ENCODE measurements around the gene SPRR2D. TPM values are rescaled to one million over a fixed set of nuclear protein-coding genes. Genes with fewer than 3 reads are reported as not detected.
"Not testable (repeated sequence)": the region's sequence is repeated elsewhere in the genome, so short reads cannot be mapped to it uniquely, and the experiment has no call there.

Gene SPRR2D
- total RNA-seq, 4 donors from 2014 or later: not detected

GRCh38 chr1:153025797-153026196 lies 15.1 kb downstream of the SPRR2D start:
- Histone ChIP-seq H3K9me3 (no peaks in the 10 kb centered on the region), H3K4me3 (no peak overlapping the region), H3K4me1 (no peaks in the 10 kb centered on the region), H3K27me3 (no peaks in the 10 kb centered on the region), H3K27ac (no peak overlapping the region), H3K36me3 (no peaks in the 10 kb centered on the region)
- no peak for TF ChIP-seq POLR2A (IDR thresholded peaks at IDR 0.05)
- TF ChIP-seq CTCF (IDR thresholded peaks at IDR 0.05): no peak
- no peak for DNase-seq

GRCh38 chr1:153024413-153024812 lies 16.5 kb downstream of the SPRR2D start:
- Histone ChIP-seq H3K4me3 (no peak overlapping the region), H3K9me3 (no peaks in the 10 kb centered on the region), H3K36me3 (no peaks in the 10 kb centered on the region), H3K27me3 (no peaks in the 10 kb centered on the region), H3K4me1 (no peaks in the 10 kb centered on the region), H3K27ac (no peak overlapping the region)
- DNase-seq: no peak
- TF ChIP-seq CTCF (IDR thresholded peaks at IDR 0.05) (no peak), POLR2A (IDR thresholded peaks at IDR 0.05) (no peak)

- no peak overlapping the region for H3K27ac ChIP-seq
- H3K4me1 ChIP-seq: no peaks in the 10 kb centered on the region
- DNase-seq: no peak
- no peaks in the 10 kb centered on the region for H3K27me3 ChIP-seq
- TF ChIP-seq CTCF (IDR thresholded peaks at IDR 0.05): no peak
- TF ChIP-seq POLR2A (IDR thresholded peaks at IDR 0.05): no peak
- H3K4me3 ChIP-seq: no peak overlapping the region
- H3K9me3 ChIP-seq: no peaks in the 10 kb centered on the region
- no peaks in the 10 kb centered on the region for H3K36me3 ChIP-seq
Measured at GRCh38 chr1:153023109-153023508, 17.8 kb downstream of the SPRR2D start.

GRCh38 chr1:153022340-153022739 lies 18.6 kb downstream of the SPRR2D start:
- H3K36me3 ChIP-seq, H3K4me3 ChIP-seq, H3K27me3 ChIP-seq, H3K27ac ChIP-seq, DNase-seq, H3K4me1 ChIP-seq, H3K9me3 ChIP-seq: not testable (repeated sequence)

- not testable (repeated sequence) for DNase-seq, H3K36me3 ChIP-seq, H3K27ac ChIP-seq, H3K4me3 ChIP-seq, H3K9me3 ChIP-seq, H3K4me1 ChIP-seq, H3K27me3 ChIP-seq
Measured at GRCh38 chr1:153021829-153022228, 19.1 kb downstream of the SPRR2D start.

GRCh38 chr1:153011235-153011758 lies 29.6 kb downstream of the SPRR2D start:
- not testable (repeated sequence) for H3K4me3 ChIP-seq, H3K27ac ChIP-seq, H3K27me3 ChIP-seq, H3K36me3 ChIP-seq, H3K4me1 ChIP-seq, DNase-seq, H3K9me3 ChIP-seq

GRCh38 chr1:153001382-153001781 lies 39.5 kb downstream of the SPRR2D start, which contains the start of gene SPRR3:
Gene SPRR3, plus strand, starts transcription at chr1:153001749. Its CDS starts 1,272 bp downstream, at chr1:153003021.
- no peak for TF ChIP-seq POLR2A (IDR thresholded peaks at IDR 0.05)
- TF ChIP-seq CTCF (IDR thresholded peaks at IDR 0.05): no peak
- no peak for DNase-seq
- H3K27ac ChIP-seq: no peak within 1 kb of the TSS

More at GRCh38 chr1:153001382-153001781, 39.5 kb downstream of the SPRR2D start, which contains the start of gene SPRR3:
- H3K27me3 ChIP-seq: no peaks in the 10 kb centered on the region
- H3K36me3 ChIP-seq: no peaks in the 10 kb centered on the region
- H3K9me3 ChIP-seq: no peaks in the 10 kb centered on the region
- no peaks in the 10 kb centered on the region for H3K4me1 ChIP-seq
- no peak within 1 kb of the TSS for H3K4me3 ChIP-seq

All from Peyer's patch (tissue), 4 donors.